ENCODE data around the gene SCAPER.

The SCAPER gene

DNA sequence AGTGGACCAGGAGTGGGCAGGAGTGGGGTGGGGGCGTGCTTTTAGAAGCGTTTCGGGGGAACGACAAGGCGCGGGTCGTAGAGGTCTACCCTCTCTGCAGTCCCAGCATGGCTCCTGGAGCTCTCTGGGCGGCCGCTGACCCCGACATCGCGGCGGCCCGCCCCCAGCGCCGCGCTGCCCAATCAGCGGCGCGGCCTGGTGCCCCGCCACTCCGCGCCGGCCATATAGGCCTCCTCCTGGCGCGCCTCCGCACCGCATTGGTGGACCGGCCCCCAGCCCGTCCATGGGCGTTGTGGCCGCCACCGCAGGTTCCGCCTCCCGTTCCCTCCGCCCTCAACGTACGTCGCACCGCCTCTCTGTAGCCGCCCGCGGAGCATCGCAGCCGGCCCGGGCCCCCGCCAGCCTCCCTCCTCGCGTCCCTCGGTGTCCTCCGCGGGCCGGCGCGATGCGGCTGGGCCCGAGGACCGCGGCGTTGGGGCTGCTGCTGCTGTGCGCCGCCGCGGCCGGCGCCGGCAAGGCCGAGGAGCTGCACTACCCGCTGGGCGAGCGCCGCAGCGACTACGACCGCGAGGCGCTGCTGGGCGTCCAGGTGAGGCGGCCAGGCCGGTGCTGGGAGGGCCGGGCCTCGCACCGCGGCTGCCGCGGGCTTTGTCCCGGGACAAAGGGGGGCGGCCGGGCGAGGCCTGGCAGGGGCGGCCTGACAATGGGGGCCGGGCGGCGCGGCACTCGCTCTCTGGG, 26.4 kb upstream of the SCAPER start, which contains the start of gene RCN2:
TSS of gene RCN2 (plus strand) at position 353 of the 738 bp plus-strand sequence. CDS start at position 446, 93 bp downstream.
- H3K4me3 ChIP-seq (ENCODE audit: low read depth, low read length) = peak within 1 kb of the TSS; percentile 86

DNA sequence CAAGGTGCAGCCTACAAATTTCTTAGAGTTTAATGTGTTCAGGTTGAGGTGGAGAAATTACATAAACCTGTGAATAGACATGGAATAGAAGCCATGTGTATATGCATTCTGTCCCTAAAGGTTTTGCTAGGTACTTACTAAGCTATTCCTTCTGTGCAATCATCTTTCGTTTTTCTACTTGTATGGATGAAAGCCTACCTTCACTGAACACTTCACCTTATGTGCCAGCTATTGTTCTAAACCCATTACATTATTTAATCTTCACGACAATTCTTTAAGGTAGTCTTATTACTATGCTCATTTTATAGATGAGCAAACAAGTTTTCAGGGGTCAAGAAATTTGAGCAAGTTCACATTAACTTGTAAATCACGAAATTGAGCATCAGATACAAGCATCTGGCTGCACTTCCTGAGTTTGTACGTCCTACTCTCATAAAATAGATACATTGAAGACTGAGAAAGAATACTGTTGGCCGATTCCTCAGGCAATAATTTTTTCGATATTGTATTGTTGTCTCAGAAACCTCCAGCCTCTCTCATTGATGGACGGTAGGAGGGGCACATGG, 25.8 kb upstream of the SCAPER start:
- no peak for DNase-seq (ENCODE audit: low read depth)
- TF ChIP-seq, protein P1, sequence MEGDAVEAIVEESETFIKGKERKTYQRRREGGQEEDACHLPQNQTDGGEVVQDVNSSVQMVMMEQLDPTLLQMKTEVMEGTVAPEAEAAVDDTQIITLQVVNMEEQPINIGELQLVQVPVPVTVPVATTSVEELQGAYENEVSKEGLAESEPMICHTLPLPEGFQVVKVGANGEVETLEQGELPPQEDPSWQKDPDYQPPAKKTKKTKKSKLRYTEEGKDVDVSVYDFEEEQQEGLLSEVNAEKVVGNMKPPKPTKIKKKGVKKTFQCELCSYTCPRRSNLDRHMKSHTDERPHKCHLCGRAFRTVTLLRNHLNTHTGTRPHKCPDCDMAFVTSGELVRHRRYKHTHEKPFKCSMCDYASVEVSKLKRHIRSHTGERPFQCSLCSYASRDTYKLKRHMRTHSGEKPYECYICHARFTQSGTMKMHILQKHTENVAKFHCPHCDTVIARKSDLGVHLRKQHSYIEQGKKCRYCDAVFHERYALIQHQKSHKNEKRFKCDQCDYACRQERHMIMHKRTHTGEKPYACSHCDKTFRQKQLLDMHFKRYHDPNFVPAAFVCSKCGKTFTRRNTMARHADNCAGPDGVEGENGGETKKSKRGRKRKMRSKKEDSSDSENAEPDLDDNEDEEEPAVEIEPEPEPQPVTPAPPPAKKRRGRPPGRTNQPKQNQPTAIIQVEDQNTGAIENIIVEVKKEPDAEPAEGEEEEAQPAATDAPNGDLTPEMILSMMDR (IDR thresholded peaks at IDR 0.05; ENCODE audit: low read depth, low read length, missing control alignments) = no peak
- H3K4me3 ChIP-seq (ENCODE audit: low read depth, low read length) = peak overlapping the region; percentile 86

More for the DNA sequence above, 26.4 kb upstream of the SCAPER start, which contains the start of gene RCN2:
- TF ChIP-seq, protein P1 (IDR thresholded peaks at IDR 0.05; ENCODE audit: low read depth, low read length, missing control alignments) = no peak
- peak; percentile 72 for DNase-seq (ENCODE audit: low read depth)

DNA sequence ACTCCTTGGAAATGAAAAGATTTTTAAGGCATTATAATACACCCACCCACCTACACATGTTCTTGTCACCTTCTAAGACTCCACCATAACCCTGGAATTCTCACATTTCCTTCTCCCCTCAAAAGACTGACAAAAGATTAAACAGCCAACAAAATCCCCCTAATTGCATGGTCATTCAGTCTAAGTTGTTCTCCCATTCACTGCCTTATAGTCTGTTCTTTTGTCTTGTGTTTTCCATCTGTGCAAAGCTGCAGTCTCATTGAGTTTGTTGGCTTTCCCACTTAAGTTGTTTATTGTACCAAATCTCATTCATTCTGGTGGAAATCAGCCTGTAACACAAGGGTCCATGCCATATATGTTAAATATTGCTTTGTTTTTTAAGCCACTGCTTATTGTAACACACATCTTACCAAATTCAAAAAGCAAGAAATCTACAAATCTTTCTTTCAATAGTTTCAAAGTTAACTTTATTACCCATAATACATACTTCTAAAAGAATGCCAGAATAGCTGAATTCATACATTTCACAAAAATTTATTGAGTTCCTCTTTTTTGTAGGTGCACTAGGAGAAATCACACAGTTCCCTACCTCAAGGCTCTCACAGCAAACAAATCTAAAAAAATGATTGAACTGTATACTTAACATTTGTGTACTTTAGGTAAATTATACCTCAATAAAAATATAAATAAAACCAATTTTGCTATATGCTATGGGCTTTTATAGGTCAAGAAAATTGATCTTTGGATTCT, 24.0 kb upstream of the SCAPER start:
- no peak for DNase-seq (ENCODE audit: low read depth)
- TF ChIP-seq, protein P1 (IDR thresholded peaks at IDR 0.05; ENCODE audit: low read depth, low read length, missing control alignments) = no peak
- no peak overlapping the region for H3K4me3 ChIP-seq (ENCODE audit: low read depth, low read length)

DNA sequence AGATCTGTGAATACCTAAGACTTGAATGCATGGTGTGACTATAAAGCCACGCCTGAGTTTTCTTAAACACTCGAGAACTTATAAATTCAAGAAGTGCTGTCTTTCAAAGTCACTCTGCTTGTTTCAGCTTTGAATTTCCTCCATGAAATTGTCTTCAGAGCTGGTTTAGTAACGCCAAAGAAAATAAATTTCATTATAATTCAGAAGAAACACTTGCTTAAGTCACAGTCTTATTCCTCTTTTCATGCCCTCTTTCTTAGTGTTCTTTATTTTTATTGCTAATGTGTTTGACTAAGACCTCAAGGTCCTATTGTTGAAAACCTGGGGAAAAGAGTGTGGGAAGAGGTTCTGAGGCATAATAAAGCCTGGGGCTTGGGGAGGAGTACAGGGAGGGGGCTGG, 23.1 kb upstream of the SCAPER start:
- TF ChIP-seq, protein P1 (IDR thresholded peaks at IDR 0.05; ENCODE audit: low read depth, low read length, missing control alignments) = no peak
- H3K4me3 ChIP-seq (ENCODE audit: low read depth, low read length) = no peak overlapping the region
- DNase-seq (ENCODE audit: low read depth) = no peak

DNA sequence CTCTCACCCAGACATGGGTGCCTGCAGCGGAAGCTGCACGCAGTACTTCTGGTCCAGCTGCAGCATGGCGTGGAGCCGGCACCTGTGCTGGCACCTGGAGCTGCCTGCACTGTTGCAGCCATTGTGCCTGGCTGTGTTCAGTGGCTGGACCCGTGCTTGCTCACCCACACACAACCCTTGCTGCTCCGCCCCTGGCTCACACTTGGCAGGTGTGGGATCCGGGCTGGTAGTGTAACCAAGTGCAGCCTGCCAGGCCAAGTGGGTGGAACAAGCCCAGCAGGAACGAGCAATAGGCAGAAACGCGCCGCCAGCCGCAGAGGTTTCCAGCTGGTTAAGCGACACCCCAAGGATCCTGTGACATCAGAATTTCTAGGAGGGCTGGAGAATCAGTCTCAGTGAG, 11.2 kb upstream of the SCAPER start:
- DNase-seq (ENCODE audit: low read depth) = no peak
- TF ChIP-seq, protein P1 (IDR thresholded peaks at IDR 0.05; ENCODE audit: low read depth, low read length, missing control alignments) = no peak
- no peak overlapping the region for H3K4me3 ChIP-seq (ENCODE audit: low read depth, low read length)

DNA sequence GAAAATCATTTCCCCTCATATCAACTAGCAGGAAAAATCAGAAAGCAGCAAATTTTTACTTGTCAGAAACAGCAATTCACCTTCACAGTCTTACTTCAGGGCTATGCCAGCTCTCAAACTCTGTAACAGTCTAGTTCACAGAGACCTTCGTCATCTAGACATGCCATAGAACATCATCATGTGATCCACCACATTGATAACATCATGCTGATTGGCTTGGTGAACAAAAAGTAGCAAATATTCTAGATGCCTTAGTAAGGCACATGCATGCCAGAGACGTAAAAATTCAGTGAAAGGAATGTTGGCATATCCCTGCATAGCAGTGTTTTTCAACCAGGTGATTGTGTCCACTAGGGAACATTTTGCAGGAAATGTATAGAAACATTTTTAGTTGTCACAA, 8.6 kb upstream of the SCAPER start:
- H3K4me3 ChIP-seq (ENCODE audit: low read depth, low read length) = no peak overlapping the region
- no peak for DNase-seq (ENCODE audit: low read depth)
- TF ChIP-seq, protein P1 (IDR thresholded peaks at IDR 0.05; ENCODE audit: low read depth, low read length, missing control alignments) = no peak

Data from GM12864 (cell line).